Colonic mucosa (tissue), 4 donors: Measurements from ENCODE around the gene GPC6. TPM values are rescaled to one million over a fixed set of nuclear protein-coding genes. Genes with fewer than 3 reads are reported as not detected.

Source experiments
- DNase-seq: peaks from one replicate; pipeline ENCODE4 v3.0.0-alpha.2; 2020
- H3K27ac ChIP-seq: fragments of 200-600 bp; one replicate; pipeline ENCODE4 v1.8.0; 2021
- H3K27me3 ChIP-seq: fragments of 200-600 bp; one replicate; pipeline ENCODE4 v1.8.0; 2021
- H3K36me3 ChIP-seq: fragments of 200-600 bp; one replicate; pipeline ENCODE4 v1.8.0; 2021
- H3K4me1 ChIP-seq: fragments of 200-600 bp; one replicate; pipeline ENCODE4 v1.8.0; 2021; ENCODE audit warnings: mild to moderate bottlenecking
- H3K4me3 ChIP-seq: fragments of 200-600 bp; one replicate; pipeline ENCODE4 v1.8.0; 2021
- H3K9ac ChIP-seq, 2 donors: one replicate each; pipeline ENCODE4 v1.7.0; 2013; ENCODE audit warnings: control low read depth in 2 of 2, low read depth in 2 of 2, low read length in 2 of 2
- H3K9me3 ChIP-seq: fragments of 200-600 bp; one replicate; pipeline ENCODE4 v1.8.0; 2021
- CTCF ChIP-seq: fragments of 200-600 bp; IDR thresholded peaks from one replicate; pipeline ENCODE4 v1.8.0; 2022; ENCODE audit warnings: antibody characterized with exemption, mild to moderate bottlenecking
- intact Hi-C: fragments of 100-400 bp; cut with DNase I; formaldehyde crosslinking; loops from one replicate; pipeline ENCODE4 v1.14.1; 2022
- total RNA-seq, 2 donors: library from RNA; stranded (reverse); fragmentation: NEBNext Ultra II Directional in 1 of 2; extraction: Animal tissue kit (Norgen Biotek cat#: 25700) in 1 of 2; gene quantifications; one replicate each; pipeline ENCODE4 v1.2.1, GENCODE V29; 2021
- donor health status: healthy.
- donor health status: DM: no; HTN: no; CAD: no.
- donor health status: DM: no; HTN: no; CAD: no.

GPC6 gene
- total RNA-seq, 2 donors from 2014 or later = 2.3 to 4.0 TPM

- Histone ChIP-seq H3K27me3 (no peaks in the 10 kb centered on the region), H3K9ac (no peak overlapping the region), H3K4me1 (no peaks in the 10 kb centered on the region), H3K9me3 (no peaks in the 10 kb centered on the region), H3K36me3 (no peaks in the 10 kb centered on the region), H3K27ac (no peak overlapping the region), H3K4me3 (no peak overlapping the region)
- no peak for TF ChIP-seq CTCF
- intact Hi-C loops = no loop called here
- no peak for DNase-seq
Observed at GRCh38 chr13:93680329-93680728, 453.7 kb downstream of the GPC6 start.

GRCh38 chr13:93685900-93686299 is 459.3 kb downstream of the GPC6 start:
- no peak overlapping the region for H3K4me3 ChIP-seq
- no peak overlapping the region for H3K27ac ChIP-seq
- H3K36me3 ChIP-seq = no peaks in the 10 kb centered on the region
- H3K9ac ChIP-seq = no peak overlapping the region
- no peak for DNase-seq
- H3K27me3 ChIP-seq = no peaks in the 10 kb centered on the region
- H3K9me3 ChIP-seq = no peaks in the 10 kb centered on the region
- no peaks in the 10 kb centered on the region for H3K4me1 ChIP-seq
- TF ChIP-seq CTCF = no peak
- intact Hi-C loops = no loop called here

- H3K4me1 ChIP-seq = no peaks in the 10 kb centered on the region
- no peak for TF ChIP-seq CTCF
- H3K27me3 ChIP-seq = no peaks in the 10 kb centered on the region
- no peak for DNase-seq
- H3K27ac ChIP-seq = no peak overlapping the region
- no peaks in the 10 kb centered on the region for H3K36me3 ChIP-seq
- no peak overlapping the region for H3K4me3 ChIP-seq
- no peaks in the 10 kb centered on the region for H3K9me3 ChIP-seq
- intact Hi-C loops = no loop called here
- H3K9ac ChIP-seq = no peak overlapping the region
Observed at GRCh38 chr13:93686399-93686798, 459.8 kb downstream of the GPC6 start.

GRCh38 chr13:93687261-93687660 is 460.7 kb downstream of the GPC6 start:
- H3K9me3 ChIP-seq = no peaks in the 10 kb centered on the region
- no peak for TF ChIP-seq CTCF
- H3K9ac ChIP-seq = no peak overlapping the region
- no peaks in the 10 kb centered on the region for H3K36me3 ChIP-seq
- H3K4me3 ChIP-seq = no peak overlapping the region
- H3K27ac ChIP-seq = no peak overlapping the region
- intact Hi-C loops = no loop called here
- DNase-seq = no peak
- H3K4me1 ChIP-seq = no peaks in the 10 kb centered on the region
- no peaks in the 10 kb centered on the region for H3K27me3 ChIP-seq

- no peak overlapping the region for H3K9ac ChIP-seq
- H3K36me3 ChIP-seq = no peaks in the 10 kb centered on the region
- intact Hi-C loops = no loop called here
- no peak overlapping the region for H3K4me3 ChIP-seq
- no peaks in the 10 kb centered on the region for H3K27me3 ChIP-seq
- no peak for TF ChIP-seq CTCF
- no peaks in the 10 kb centered on the region for H3K9me3 ChIP-seq
- H3K4me1 ChIP-seq = no peaks in the 10 kb centered on the region
- no peak overlapping the region for H3K27ac ChIP-seq
- no peak for DNase-seq
Observed at GRCh38 chr13:93689333-93689732, 462.7 kb downstream of the GPC6 start.

- Histone ChIP-seq H3K9me3 (no peaks in the 10 kb centered on the region), H3K9ac (no peak overlapping the region), H3K27ac (no peak overlapping the region), H3K36me3 (no peaks in the 10 kb centered on the region), H3K4me1 (no peaks in the 10 kb centered on the region), H3K4me3 (no peak overlapping the region), H3K27me3 (no peaks in the 10 kb centered on the region)
- TF ChIP-seq CTCF = no peak
- no peak for DNase-seq
- intact Hi-C loops = no loop called here
Observed at GRCh38 chr13:93690139-93690538, 463.5 kb downstream of the GPC6 start.
